Mononuclear cell (primary cell): Measurements from ENCODE around the gene PHOSPHO2. TPM values are rescaled to one million over a fixed set of nuclear protein-coding genes. Genes with fewer than 3 reads are reported as not detected.

Experiments
- H3K27me3 ChIP-seq: 2 replicates; pipeline ENCODE4 v1.6.0; 2011; ENCODE audit warnings: low read length, control low read depth; ENCODE audit not compliant: insufficient read depth
- H3K4me1 ChIP-seq: 2 replicates; pipeline ENCODE4 v1.5.1; 2011; ENCODE audit warnings: mild to moderate bottlenecking, low read length, control low read depth; ENCODE audit not compliant: insufficient read depth
- H3K4me3 ChIP-seq: 2 replicates; pipeline ENCODE4 v1.5.1; 2011; ENCODE audit warnings: mild to moderate bottlenecking, low read length, moderate library complexity
- H3K9me3 ChIP-seq: 2 replicates; pipeline ENCODE4 v1.5.1; 2011; ENCODE audit warnings: low read depth, mild to moderate bottlenecking, control low read depth, low read length
- total RNA-seq: library from RNA; depleted of rRNA; stranded (reverse); fragments of >200 nt; gene quantifications from one replicate; pipeline ENCODE4 v1.2.3, GENCODE V29; 2012

Gene PHOSPHO2, protein sequence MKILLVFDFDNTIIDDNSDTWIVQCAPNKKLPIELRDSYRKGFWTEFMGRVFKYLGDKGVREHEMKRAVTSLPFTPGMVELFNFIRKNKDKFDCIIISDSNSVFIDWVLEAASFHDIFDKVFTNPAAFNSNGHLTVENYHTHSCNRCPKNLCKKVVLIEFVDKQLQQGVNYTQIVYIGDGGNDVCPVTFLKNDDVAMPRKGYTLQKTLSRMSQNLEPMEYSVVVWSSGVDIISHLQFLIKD
- 3.6 TPM for total RNA-seq

GRCh38 chr2:169694113-169694893, at the start of gene PHOSPHO2, which contains the start of gene CFAP210:
TSS of gene PHOSPHO2 (plus strand) at chr2:169694469. CDS start at chr2:169700972, 6,503 bp downstream.
TSS of gene CFAP210 (minus strand) at chr2:169694405. CDS start at chr2:169694327, 78 bp downstream.
- peaks cover 14% of the 10 kb centered on the region for H3K4me1 ChIP-seq
- H3K4me3 ChIP-seq, result peak within 1 kb of the TSS; percentile 73
- peaks cover 14% of the 10 kb centered on the region for H3K27me3 ChIP-seq
- H3K9me3 ChIP-seq, result peaks cover 13% of the 10 kb centered on the region

DNA sequence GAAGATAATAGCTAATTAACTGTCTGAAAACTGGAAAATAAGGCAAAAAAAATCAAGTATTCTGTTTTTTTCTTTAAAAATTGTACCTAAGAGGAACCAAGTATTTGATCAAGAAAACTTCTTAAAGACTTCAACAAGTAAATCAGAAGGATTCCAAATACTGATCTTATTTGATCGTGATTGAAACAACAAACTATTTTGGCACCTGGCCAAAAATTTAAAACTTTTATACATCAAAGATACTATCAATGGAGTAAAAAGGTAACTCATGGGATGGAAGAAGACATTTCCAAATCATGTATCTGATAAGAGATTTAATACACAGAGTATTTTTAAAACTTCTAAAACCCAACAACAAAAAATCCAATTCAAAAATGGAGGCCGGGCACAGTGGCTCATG, 46.8 kb upstream of the PHOSPHO2 start:
- Histone ChIP-seq H3K4me1 (no peaks in the 10 kb centered on the region), H3K9me3 (no peaks in the 10 kb centered on the region), H3K4me3 (no peak overlapping the region), H3K27me3 (no peaks in the 10 kb centered on the region)

- Histone ChIP-seq H3K9me3 (no peaks in the 10 kb centered on the region), H3K4me1 (no peaks in the 10 kb centered on the region), H3K4me3 (no peak overlapping the region), H3K27me3 (no peaks in the 10 kb centered on the region)
Observed at GRCh38 chr2:169649278-169649677, 45.0 kb upstream of the PHOSPHO2 start.

- Histone ChIP-seq H3K4me3 (no peak overlapping the region), H3K9me3 (no peaks in the 10 kb centered on the region), H3K27me3 (no peaks in the 10 kb centered on the region), H3K4me1 (no peaks in the 10 kb centered on the region)
Observed at GRCh38 chr2:169653636-169654035, 40.6 kb upstream of the PHOSPHO2 start.

DNA sequence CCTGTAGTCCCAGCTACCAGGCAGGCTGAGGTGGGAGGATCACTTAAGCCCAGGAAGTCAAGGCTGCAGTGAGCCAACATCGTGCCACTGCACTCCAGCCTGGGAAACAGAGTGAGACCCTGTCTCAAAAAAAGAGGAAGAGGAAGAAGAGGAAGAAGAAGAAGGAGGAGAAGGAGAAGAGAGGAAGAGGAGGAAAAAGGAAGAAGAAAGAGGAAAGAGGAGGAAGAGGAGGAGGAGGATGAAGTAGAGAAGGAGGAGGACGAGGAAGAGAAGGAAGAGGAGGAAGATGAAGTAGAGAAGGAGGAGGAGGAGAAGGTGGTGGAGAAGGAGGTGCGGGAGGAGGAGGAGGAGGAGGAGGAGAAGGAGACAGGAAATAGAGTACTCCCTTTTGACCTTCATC, 38.1 kb upstream of the PHOSPHO2 start:
- no peak overlapping the region for H3K4me3 ChIP-seq
- peaks cover 5% of the 10 kb centered on the region for H3K4me1 ChIP-seq
- no peaks in the 10 kb centered on the region for H3K27me3 ChIP-seq
- H3K9me3 ChIP-seq, result no peaks in the 10 kb centered on the region

DNA sequence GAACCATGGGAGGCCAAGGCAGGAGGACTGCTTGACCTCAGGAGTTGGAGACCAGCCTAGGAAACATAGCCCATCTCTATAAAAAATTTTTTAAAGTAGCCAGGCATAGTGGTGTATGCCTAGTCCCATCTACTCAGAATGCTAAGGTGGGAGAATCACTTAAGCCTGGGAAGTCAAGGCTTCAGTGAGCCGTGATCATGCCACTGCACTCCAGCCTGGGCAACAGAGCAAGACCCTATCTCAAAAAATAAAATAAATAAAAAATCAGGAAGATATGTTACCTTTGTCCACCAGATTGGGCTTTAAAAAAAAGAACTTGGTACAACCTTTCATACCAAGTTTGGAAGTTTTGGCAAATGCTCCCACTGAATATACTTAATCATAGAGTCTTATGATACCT, 35.4 kb upstream of the PHOSPHO2 start:
- no peaks in the 10 kb centered on the region for H3K27me3 ChIP-seq
- no peaks in the 10 kb centered on the region for H3K9me3 ChIP-seq
- no peak overlapping the region for H3K4me3 ChIP-seq
- H3K4me1 ChIP-seq, result peaks cover 5% of the 10 kb centered on the region

GRCh38 chr2:169659320-169659719, 34.9 kb upstream of the PHOSPHO2 start:
- Histone ChIP-seq H3K27me3 (no peaks in the 10 kb centered on the region), H3K4me1 (peaks cover 5% of the 10 kb centered on the region), H3K9me3 (no peaks in the 10 kb centered on the region), H3K4me3 (no peak overlapping the region)

- Histone ChIP-seq H3K9me3 (no peaks in the 10 kb centered on the region), H3K27me3 (no peaks in the 10 kb centered on the region), H3K4me3 (no peak overlapping the region), H3K4me1 (peaks cover 5% of the 10 kb centered on the region)
Observed at GRCh38 chr2:169661265-169661664, 33.0 kb upstream of the PHOSPHO2 start.

DNA sequence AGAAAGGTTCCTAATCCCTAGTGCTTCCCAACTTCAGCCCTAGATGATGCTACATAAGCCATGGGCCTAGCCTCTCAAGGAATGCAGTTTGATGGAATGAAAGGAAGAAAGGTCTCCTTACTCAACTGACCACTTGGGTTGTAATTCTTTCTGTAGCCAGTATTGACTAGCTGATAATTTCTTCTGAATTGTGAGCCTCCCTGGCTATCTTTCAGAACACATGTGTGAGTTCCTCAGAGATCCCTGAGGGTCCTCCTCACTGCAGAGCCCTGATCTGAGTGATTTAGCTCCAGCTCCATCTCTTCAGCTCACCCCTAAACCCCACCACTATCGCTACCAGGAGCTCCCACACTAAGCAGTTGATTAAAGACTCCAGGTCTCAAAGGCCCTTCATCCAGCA, 31.5 kb upstream of the PHOSPHO2 start:
- H3K9me3 ChIP-seq, result no peaks in the 10 kb centered on the region
- no peak overlapping the region for H3K4me3 ChIP-seq
- H3K27me3 ChIP-seq, result no peaks in the 10 kb centered on the region
- peaks cover 5% of the 10 kb centered on the region for H3K4me1 ChIP-seq

DNA sequence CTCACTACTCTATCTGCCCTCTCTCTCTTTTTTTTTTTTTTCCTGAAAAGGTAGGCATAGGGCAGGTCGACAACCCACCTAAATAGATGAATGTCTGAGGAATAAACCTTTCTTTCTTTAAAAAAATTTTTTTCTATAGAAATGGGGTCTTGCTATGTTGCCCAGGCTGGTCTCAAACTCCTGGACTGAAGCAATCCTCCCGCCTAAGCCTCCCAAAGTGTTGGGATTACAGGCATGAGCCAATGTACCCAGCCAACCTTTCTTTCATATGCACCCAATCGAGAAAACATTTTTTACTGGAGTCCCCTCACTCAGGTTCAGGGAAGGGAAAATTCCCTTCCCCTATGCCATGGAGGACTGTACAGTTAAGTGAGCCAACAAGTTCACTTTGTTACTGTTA, 31.0 kb upstream of the PHOSPHO2 start:
- no peaks in the 10 kb centered on the region for H3K9me3 ChIP-seq
- peaks cover 5% of the 10 kb centered on the region for H3K4me1 ChIP-seq
- no peak overlapping the region for H3K4me3 ChIP-seq
- no peaks in the 10 kb centered on the region for H3K27me3 ChIP-seq

DNA sequence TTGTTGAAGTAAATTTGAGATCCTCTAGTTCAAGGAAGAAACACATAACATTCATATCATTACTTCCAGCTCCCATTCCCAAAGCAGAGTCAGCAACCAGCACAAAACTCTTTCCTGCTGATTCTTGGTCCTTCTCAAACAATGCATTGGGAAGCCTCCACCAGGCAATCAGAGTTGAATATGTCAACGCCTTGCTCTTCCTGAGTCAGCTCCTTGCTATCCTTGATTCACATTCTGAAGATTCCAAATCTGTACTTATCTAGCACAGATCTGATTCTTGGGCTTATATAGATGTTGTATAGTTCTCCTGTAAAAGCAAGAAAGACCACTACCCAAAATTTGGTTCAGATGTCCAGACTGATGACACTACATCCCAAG, 29.7 kb upstream of the PHOSPHO2 start:
- H3K9me3 ChIP-seq, result no peaks in the 10 kb centered on the region
- H3K4me1 ChIP-seq, result no peaks in the 10 kb centered on the region
- H3K4me3 ChIP-seq, result no peak overlapping the region
- no peaks in the 10 kb centered on the region for H3K27me3 ChIP-seq

DNA sequence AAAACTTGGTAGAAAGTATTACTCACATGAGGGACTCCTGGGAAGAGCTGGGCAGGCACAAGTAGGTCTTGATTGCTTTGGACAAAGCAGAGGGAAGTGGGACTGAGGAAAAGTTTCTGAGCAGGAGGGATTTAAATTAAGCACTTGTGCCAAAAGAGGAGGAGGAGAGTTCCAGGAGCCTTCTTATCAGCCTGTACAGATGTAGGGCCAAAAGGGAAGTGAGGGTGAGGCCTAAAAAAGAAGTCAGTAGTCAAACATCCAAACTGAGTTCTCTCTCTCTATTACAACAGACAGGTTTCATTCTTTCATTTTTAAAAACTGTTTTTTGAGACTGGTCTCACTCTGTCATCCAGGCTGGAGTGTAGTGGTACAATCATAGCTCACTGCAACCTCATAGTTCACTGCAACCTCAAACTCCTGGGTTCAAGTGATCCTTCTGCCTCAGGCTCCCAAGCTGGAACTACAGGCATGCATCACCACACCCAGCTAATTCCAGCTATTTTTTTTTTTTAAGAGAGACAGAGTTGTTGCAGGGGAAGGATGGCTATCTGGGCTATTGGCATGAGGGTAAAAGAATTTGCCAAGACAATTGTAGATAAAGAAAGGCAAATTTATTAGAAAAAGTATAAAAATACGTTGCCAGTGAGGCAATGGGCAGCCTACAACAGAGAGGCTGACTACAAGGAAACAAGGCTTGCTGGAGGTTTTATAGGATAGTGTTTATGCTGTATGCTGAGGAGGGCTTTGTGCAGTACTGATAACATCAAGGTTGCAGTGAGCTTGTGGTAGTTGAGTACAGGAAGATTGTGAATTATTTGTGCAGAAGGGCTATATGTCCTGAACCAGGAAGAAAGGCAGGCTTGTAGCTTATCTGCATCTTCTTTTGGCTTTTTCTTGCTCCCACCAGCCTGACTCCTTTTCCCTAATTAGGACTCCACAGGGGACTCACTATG, 29.0 kb upstream of the PHOSPHO2 start:
- H3K9me3 ChIP-seq, result no peaks in the 10 kb centered on the region
- no peaks in the 10 kb centered on the region for H3K4me1 ChIP-seq
- H3K27me3 ChIP-seq, result no peaks in the 10 kb centered on the region
- no peak overlapping the region for H3K4me3 ChIP-seq

DNA sequence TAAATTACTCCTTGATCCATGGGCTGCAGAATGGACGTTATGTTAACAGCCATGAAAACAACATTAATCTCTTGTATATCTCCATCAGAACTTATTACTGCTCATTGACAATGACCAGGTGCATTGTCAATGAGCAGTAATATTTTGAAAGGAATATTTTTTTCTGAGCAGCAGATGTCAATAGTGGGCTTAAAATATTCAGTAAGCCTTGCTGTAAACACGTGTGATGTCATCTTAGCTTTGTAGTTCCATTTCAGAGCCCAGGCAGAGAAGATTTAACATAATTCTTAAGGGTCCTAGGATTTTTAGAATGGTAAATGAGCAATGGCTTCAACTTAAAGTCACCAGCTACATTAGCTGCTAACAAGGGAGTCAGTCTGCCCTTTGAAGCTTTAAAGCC, 26.7 kb upstream of the PHOSPHO2 start:
- no peaks in the 10 kb centered on the region for H3K4me1 ChIP-seq
- H3K4me3 ChIP-seq, result no peak overlapping the region
- H3K27me3 ChIP-seq, result peaks cover 4% of the 10 kb centered on the region
- H3K9me3 ChIP-seq, result no peaks in the 10 kb centered on the region

DNA sequence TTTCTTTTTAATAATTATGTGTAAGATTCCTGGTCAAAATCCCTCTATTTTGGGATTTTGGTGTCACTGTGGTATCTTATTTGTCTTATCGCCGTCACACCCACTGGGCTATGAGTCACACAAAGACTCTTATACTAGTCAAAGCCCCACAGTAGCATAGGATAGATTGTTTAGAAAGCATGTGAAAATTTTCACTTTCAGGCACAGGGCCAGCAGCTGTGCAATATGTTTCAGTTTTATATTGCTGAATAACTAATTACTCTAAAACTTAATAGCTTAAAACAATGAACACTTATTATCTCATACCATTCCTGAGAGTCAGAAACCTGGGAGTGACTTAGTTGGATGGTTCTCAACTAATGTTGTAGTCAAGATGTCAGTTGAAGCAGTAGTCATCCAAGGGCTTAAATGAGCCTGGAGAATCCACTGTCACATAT, 24.0 kb upstream of the PHOSPHO2 start:
- Histone ChIP-seq H3K4me3 (no peak overlapping the region), H3K27me3 (peaks cover 7% of the 10 kb centered on the region), H3K4me1 (no peaks in the 10 kb centered on the region), H3K9me3 (no peaks in the 10 kb centered on the region)

- Histone ChIP-seq H3K9me3 (no peaks in the 10 kb centered on the region), H3K4me1 (no peaks in the 10 kb centered on the region), H3K4me3 (no peak overlapping the region), H3K27me3 (peaks cover 7% of the 10 kb centered on the region)
Observed at GRCh38 chr2:169670937-169671336, 23.3 kb upstream of the PHOSPHO2 start.
